Vagina (tissue), 2 donors: ENCODE results near the gene VRK3. TPM values are rescaled to one million over a fixed set of nuclear protein-coding genes. Genes with fewer than 3 reads are reported as not detected.
"Not testable (repeated sequence)": the region's sequence is repeated elsewhere in the genome, so short reads cannot be mapped to it uniquely, and the experiment has no call there.

Experiments used
- DNase-seq, 2 donors: peaks; one replicate each; pipeline ENCODE4 v3.0.0-alpha.2; 2017; ENCODE audit errors: extremely low spot score in 2 of 2
- H3K27ac ChIP-seq: fragments of 200-600 bp; sonication (generic); one replicate; pipeline ENCODE4 v1.5.1; 2019
- H3K27me3 ChIP-seq: fragments of 200-600 bp; sonication (generic); one replicate; pipeline ENCODE4 v1.5.1; 2019
- H3K36me3 ChIP-seq, 2 donors: fragments of 200-600 bp; sonication (generic); one replicate each; pipeline ENCODE4 v1.5.1; 2017 to 2019
- H3K4me1 ChIP-seq: fragments of 200-600 bp; sonication (generic); one replicate; pipeline ENCODE4 v1.5.1; 2019
- H3K4me3 ChIP-seq, 2 donors: fragments of 200-600 bp; sonication (generic); 1 replicate in 1 of 2; 2 replicates in 1 of 2; pipeline ENCODE4 v1.5.1; 2016 to 2019
- H3K9me3 ChIP-seq: fragments of 200-600 bp; sonication (generic); one replicate; pipeline ENCODE4 v1.5.1; 2019
- CTCF ChIP-seq, 3 experiments: fragments of 450-650 bp in 2 of 3; fragments of 200-600 bp in 1 of 3; sonication (generic) in 1 of 3; IDR thresholded peaks; one replicate each; pipeline ENCODE4 v1.5.1; 2017 to 2019; ENCODE audit warnings: antibody characterized with exemption in 3 of 3, mild to moderate bottlenecking in 2 of 3, moderate library complexity in 2 of 3
- POLR2A ChIP-seq, 2 donors: fragments of 450-650 bp; IDR thresholded peaks; one replicate each; pipeline ENCODE4 v1.6.1; 2017; ENCODE audit warnings: antibody characterized with exemption in 2 of 2, mild to moderate bottlenecking in 2 of 2, moderate library complexity in 2 of 2
- POLR2AphosphoS5 ChIP-seq, 2 donors: sonication (generic); formaldehyde crosslinking; IDR thresholded peaks; one replicate each; pipeline ENCODE4 v1.9.0; 2017; ENCODE audit warnings: antibody characterized with exemption in 2 of 2, mild to moderate bottlenecking in 2 of 2, low read depth in 1 of 2; ENCODE audit not compliant: insufficient read depth in 1 of 2
- intact Hi-C: fragments of 100-400 bp; cut with DNase I; formaldehyde crosslinking; loops from one replicate; pipeline ENCODE4 v1.15.1; 2023
- total RNA-seq: library from RNA; depleted of rRNA; stranded (reverse); fragments of >200 nt; gene quantifications from one replicate; pipeline ENCODE4 v1.2.3, GENCODE V29; 2016

Gene VRK3
- total RNA-seq, 1 donor from 2014 or later = 34.9 TPM

GRCh38 chr19:50060107-50060506 is 34.9 kb upstream of the VRK3 start:
- Histone ChIP-seq H3K4me3 (no peak overlapping the region), H3K9me3 (no peaks in the 10 kb centered on the region), H3K27me3 (no peaks in the 10 kb centered on the region), H3K36me3 (no peaks in the 10 kb centered on the region), H3K27ac (no peak overlapping the region), H3K4me1 (no peaks in the 10 kb centered on the region)
- intact Hi-C loops = no loop called here
- no peak for DNase-seq
- no peak for TF ChIP-seq POLR2A (IDR thresholded peaks at IDR 0.05)
- no peak for TF ChIP-seq POLR2AphosphoS5 (IDR thresholded peaks at IDR 0.05; ENCODE audit: insufficient read depth in 1 of 2, low read depth in 1 of 2)
- no peak for TF ChIP-seq CTCF (IDR thresholded peaks at IDR 0.05)

GRCh38 chr19:50059045-50059444 is 33.9 kb upstream of the VRK3 start:
- no peak for DNase-seq
- H3K27me3 ChIP-seq = no peaks in the 10 kb centered on the region
- H3K27ac ChIP-seq = no peak overlapping the region
- H3K36me3 ChIP-seq = no peaks in the 10 kb centered on the region
- intact Hi-C loops = no loop called here
- no peaks in the 10 kb centered on the region for H3K9me3 ChIP-seq
- H3K4me1 ChIP-seq = no peaks in the 10 kb centered on the region
- TF ChIP-seq CTCF (IDR thresholded peaks at IDR 0.05) = no peak
- TF ChIP-seq POLR2A (IDR thresholded peaks at IDR 0.05) = no peak
- no peak for TF ChIP-seq POLR2AphosphoS5 (IDR thresholded peaks at IDR 0.05; ENCODE audit: insufficient read depth in 1 of 2, low read depth in 1 of 2)
- no peak overlapping the region for H3K4me3 ChIP-seq

GRCh38 chr19:50058425-50058824 is 33.3 kb upstream of the VRK3 start:
- no peak for DNase-seq
- intact Hi-C loops = no loop called here
- H3K4me3 ChIP-seq = no peak overlapping the region
- no peaks in the 10 kb centered on the region for H3K4me1 ChIP-seq
- no peak overlapping the region for H3K27ac ChIP-seq
- H3K9me3 ChIP-seq = no peaks in the 10 kb centered on the region
- TF ChIP-seq POLR2A (IDR thresholded peaks at IDR 0.05) = no peak
- TF ChIP-seq CTCF (IDR thresholded peaks at IDR 0.05) = no peak
- TF ChIP-seq POLR2AphosphoS5 (IDR thresholded peaks at IDR 0.05; ENCODE audit: insufficient read depth in 1 of 2, low read depth in 1 of 2) = no peak
- H3K27me3 ChIP-seq = no peaks in the 10 kb centered on the region
- H3K36me3 ChIP-seq = no peaks in the 10 kb centered on the region

GRCh38 chr19:50053119-50053518 is 27.9 kb upstream of the VRK3 start:
- Histone ChIP-seq H3K4me3 (no peak overlapping the region), H3K9me3 (no peaks in the 10 kb centered on the region), H3K27ac (no peak overlapping the region), H3K36me3 (no peaks in the 10 kb centered on the region), H3K4me1 (peaks cover 8% of the 10 kb centered on the region), H3K27me3 (no peaks in the 10 kb centered on the region)
- DNase-seq = no peak
- intact Hi-C loops = no loop called here
- no peak for TF ChIP-seq POLR2A (IDR thresholded peaks at IDR 0.05)
- no peak for TF ChIP-seq POLR2AphosphoS5 (IDR thresholded peaks at IDR 0.05; ENCODE audit: insufficient read depth in 1 of 2, low read depth in 1 of 2)
- no peak for TF ChIP-seq CTCF (IDR thresholded peaks at IDR 0.05)

DNA sequence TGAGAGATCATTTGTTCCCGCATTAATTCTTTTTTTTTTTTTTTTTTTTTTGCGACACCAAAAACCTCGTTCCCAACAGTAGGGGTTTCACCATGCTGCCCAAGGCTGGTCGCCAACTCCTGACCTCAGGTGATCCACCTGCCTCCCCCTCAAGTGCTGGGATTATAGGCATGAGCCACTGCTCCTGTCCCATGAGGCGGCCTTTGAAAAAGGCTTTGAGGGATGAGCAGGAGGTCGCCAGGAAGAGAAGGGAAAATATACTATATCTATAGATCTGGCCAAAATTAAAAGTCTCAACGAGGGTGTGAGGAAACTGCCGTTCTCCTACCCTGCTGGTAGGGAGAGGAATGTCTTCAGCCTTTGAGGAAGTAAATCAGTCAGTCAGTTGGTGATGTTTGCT is 26.8 kb upstream of the VRK3 start:
- H3K27me3 ChIP-seq = no peaks in the 10 kb centered on the region
- peaks cover under 1% of the 10 kb centered on the region for H3K9me3 ChIP-seq
- intact Hi-C loops = no loop called here
- no peak overlapping the region for H3K4me3 ChIP-seq
- no peak overlapping the region for H3K27ac ChIP-seq
- DNase-seq = no peak
- no peak for TF ChIP-seq POLR2AphosphoS5 (IDR thresholded peaks at IDR 0.05; ENCODE audit: insufficient read depth in 1 of 2, low read depth in 1 of 2)
- TF ChIP-seq CTCF (IDR thresholded peaks at IDR 0.05) = no peak
- TF ChIP-seq POLR2A (IDR thresholded peaks at IDR 0.05) = no peak
- no peaks in the 10 kb centered on the region for H3K36me3 ChIP-seq
- peaks cover 8% of the 10 kb centered on the region for H3K4me1 ChIP-seq

DNA sequence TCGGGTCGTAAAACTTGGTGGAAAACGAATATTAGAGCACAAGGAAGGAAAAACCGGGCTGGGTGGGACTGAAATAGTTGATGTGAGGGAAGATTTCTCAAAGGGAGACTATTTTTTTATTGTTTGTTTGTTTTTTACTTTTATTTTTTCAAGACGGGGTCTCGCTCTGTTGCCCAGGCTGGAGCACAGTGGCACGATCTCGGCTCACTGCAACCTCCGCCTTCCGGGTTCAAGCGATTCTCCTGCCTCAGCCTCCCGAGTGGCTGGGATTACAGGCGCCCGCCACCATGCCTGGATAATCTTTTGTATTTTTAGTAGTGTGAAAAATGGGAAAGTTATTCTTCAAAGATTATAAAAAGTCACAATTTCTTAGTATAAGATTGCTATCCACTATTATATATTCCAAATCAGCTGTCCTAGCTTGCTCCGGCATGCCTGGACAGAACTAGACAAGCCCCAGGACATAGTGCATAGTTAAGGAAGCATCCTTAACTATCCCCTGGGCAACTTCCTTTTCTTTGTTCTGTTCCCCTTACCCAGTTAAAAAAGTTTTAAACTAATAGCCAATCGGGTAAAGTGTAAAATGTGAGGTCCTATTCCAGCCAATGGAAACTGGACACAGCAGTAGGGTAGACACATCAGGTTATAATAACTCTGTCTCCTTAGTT is 26.2 kb upstream of the VRK3 start:
- peak overlapping the region; percentile 42 for H3K27ac ChIP-seq
- H3K9me3 ChIP-seq, DNase-seq, intact Hi-C loops, H3K4me1 ChIP-seq, H3K27me3 ChIP-seq, H3K36me3 ChIP-seq: not testable (repeated sequence)
- H3K4me3 ChIP-seq = peak overlapping the region; percentile 46 to 48
